Muscle layer of colon (tissue), 2 donors: ENCODE results near the gene RAD51B.

Experiments
- H3K27ac ChIP-seq: one replicate; pipeline ENCODE4 v1.7.0; 2013; ENCODE audit warnings: low read depth, mild to moderate bottlenecking, low read length, moderate library complexity
- H3K27me3 ChIP-seq, 2 donors: one replicate each; pipeline ENCODE4 v1.7.0; 2013; ENCODE audit warnings: low read length in 2 of 2, mild to moderate bottlenecking in 2 of 2; ENCODE audit not compliant: insufficient read depth in 2 of 2, control insufficient read depth in 1 of 2
- H3K36me3 ChIP-seq: one replicate; pipeline ENCODE4 v1.7.0; 2013; ENCODE audit warnings: mild to moderate bottlenecking, low read length; ENCODE audit not compliant: insufficient read depth
- H3K4me1 ChIP-seq: one replicate; pipeline ENCODE4 v1.7.0; 2013; ENCODE audit warnings: mild to moderate bottlenecking, low read length; ENCODE audit not compliant: insufficient read depth
- H3K4me3 ChIP-seq, 2 donors: one replicate each; pipeline ENCODE4 v1.7.0; 2013; ENCODE audit warnings: low read length in 2 of 2, low read depth in 1 of 2, mild to moderate bottlenecking in 1 of 2, moderate library complexity in 1 of 2
- H3K9ac ChIP-seq: one replicate; pipeline ENCODE4 v1.7.0; 2013; ENCODE audit warnings: low read length
- H3K9me3 ChIP-seq: one replicate; pipeline ENCODE4 v1.7.0; 2013; ENCODE audit warnings: mild to moderate bottlenecking, low read length
- donor health status: abdominal sarcoma.
- donor health status: Adenocarcinoma of cecum.

The RAD51B gene

GRCh38 chr14:68767248-68767645 lies 947.7 kb downstream of the RAD51B start:
- Histone ChIP-seq H3K36me3 (no peaks in the 10 kb centered on the region), H3K9ac (no peak overlapping the region), H3K27ac (no peak overlapping the region), H3K4me3 (no peak overlapping the region), H3K4me1 (no peaks in the 10 kb centered on the region), H3K9me3 (no peaks in the 10 kb centered on the region), H3K27me3 (no peaks in the 10 kb centered on the region)

GRCh38 chr14:68768316-68768715 lies 948.7 kb downstream of the RAD51B start:
- Histone ChIP-seq H3K9me3 (no peaks in the 10 kb centered on the region), H3K4me1 (no peaks in the 10 kb centered on the region), H3K4me3 (no peak overlapping the region), H3K27me3 (no peaks in the 10 kb centered on the region), H3K27ac (no peak overlapping the region), H3K9ac (no peak overlapping the region), H3K36me3 (no peaks in the 10 kb centered on the region)

GRCh38 chr14:68770051-68770450 lies 950.5 kb downstream of the RAD51B start:
- Histone ChIP-seq H3K9me3 (no peaks in the 10 kb centered on the region), H3K36me3 (no peaks in the 10 kb centered on the region), H3K4me3 (no peak overlapping the region), H3K27me3 (no peaks in the 10 kb centered on the region), H3K4me1 (no peaks in the 10 kb centered on the region), H3K27ac (no peak overlapping the region), H3K9ac (no peak overlapping the region)

- no peaks in the 10 kb centered on the region for H3K27me3 ChIP-seq
- H3K36me3 ChIP-seq: no peaks in the 10 kb centered on the region
- no peaks in the 10 kb centered on the region for H3K4me1 ChIP-seq
- no peak overlapping the region for H3K4me3 ChIP-seq
- no peaks in the 10 kb centered on the region for H3K9me3 ChIP-seq
- no peak overlapping the region for H3K27ac ChIP-seq
- no peak overlapping the region for H3K9ac ChIP-seq
Observed at GRCh38 chr14:68770553-68771286, 951.1 kb downstream of the RAD51B start.

- no peaks in the 10 kb centered on the region for H3K27me3 ChIP-seq
- no peaks in the 10 kb centered on the region for H3K36me3 ChIP-seq
- no peaks in the 10 kb centered on the region for H3K9me3 ChIP-seq
- no peak overlapping the region for H3K9ac ChIP-seq
- no peak overlapping the region for H3K27ac ChIP-seq
- no peak overlapping the region for H3K4me3 ChIP-seq
- H3K4me1 ChIP-seq: no peaks in the 10 kb centered on the region
Observed at GRCh38 chr14:68771631-68772030, 952.1 kb downstream of the RAD51B start.

GRCh38 chr14:68772761-68773381 lies 953.3 kb downstream of the RAD51B start:
- H3K4me3 ChIP-seq: no peak overlapping the region
- H3K36me3 ChIP-seq: no peaks in the 10 kb centered on the region
- H3K27ac ChIP-seq: no peak overlapping the region
- H3K9ac ChIP-seq: no peak overlapping the region
- H3K9me3 ChIP-seq: no peaks in the 10 kb centered on the region
- H3K4me1 ChIP-seq: peaks cover under 1% of the 10 kb centered on the region
- no peaks in the 10 kb centered on the region for H3K27me3 ChIP-seq

- H3K27me3 ChIP-seq: no peaks in the 10 kb centered on the region
- H3K36me3 ChIP-seq: no peaks in the 10 kb centered on the region
- H3K27ac ChIP-seq: no peak overlapping the region
- H3K9me3 ChIP-seq: no peaks in the 10 kb centered on the region
- no peak overlapping the region for H3K4me3 ChIP-seq
- no peak overlapping the region for H3K9ac ChIP-seq
- peaks cover 21% of the 10 kb centered on the region for H3K4me1 ChIP-seq
Observed at GRCh38 chr14:68774771-68775613, 955.4 kb downstream of the RAD51B start.

- Histone ChIP-seq H3K4me3 (no peak overlapping the region), H3K27ac (no peak overlapping the region), H3K4me1 (peaks cover 28% of the 10 kb centered on the region), H3K27me3 (no peaks in the 10 kb centered on the region), H3K9me3 (no peaks in the 10 kb centered on the region), H3K9ac (no peak overlapping the region), H3K36me3 (no peaks in the 10 kb centered on the region)
Observed at GRCh38 chr14:68775614-68776126, 956.1 kb downstream of the RAD51B start.

- Histone ChIP-seq H3K9me3 (no peaks in the 10 kb centered on the region), H3K27ac (peak overlapping the region; percentile 26), H3K27me3 (no peaks in the 10 kb centered on the region), H3K4me1 (peaks cover 48% of the 10 kb centered on the region), H3K9ac (no peak overlapping the region), H3K4me3 (no peak overlapping the region), H3K36me3 (no peaks in the 10 kb centered on the region)
Observed at GRCh38 chr14:68777644-68778043, 958.1 kb downstream of the RAD51B start.
